Glomerular visceral epithelial cell (primary cell): ENCODE results near the gene TEX19.
"Not testable (repeated sequence)": the region's sequence is repeated elsewhere in the genome, so short reads cannot be mapped to it uniquely, and the experiment has no call there.

Source experiments
- DNase-seq: peaks from one replicate; pipeline ENCODE4 v3.0.0-alpha.2; 2016; ENCODE audit errors: extremely low spot score

The TEX19 gene

GRCh38 chr17:82410014-82410716, 51.1 kb downstream of the TEX19 start:
- no peak for DNase-seq

GRCh38 chr17:82411396-82412053, 52.5 kb downstream of the TEX19 start:
- DNase-seq: no peak

- DNase-seq: not testable (repeated sequence)
Observed at GRCh38 chr17:82412081-82412480, 53.0 kb downstream of the TEX19 start.

- DNase-seq: no peak
Observed at GRCh38 chr17:82412535-82413520, 53.8 kb downstream of the TEX19 start.
